Stimulated activated CD8-positive, alpha-beta memory T cell treated with anti-CD3 and anti-CD28 coated beads, Interleukin-12 subunit alpha, Interleukin-12 subunit beta, amount 100 ng/mL, for 1 hour (primary cell): ENCODE data around the gene IGF2BP3.
"Not testable (repeated sequence)": the region's sequence is repeated elsewhere in the genome, so short reads cannot be mapped to it uniquely, and the experiment has no call there.

Experiments used
- DNase-seq: peaks from one replicate; pipeline ENCODE4 v3.0.0-alpha.2; 2020; ENCODE audit warnings: low read depth

Gene IGF2BP3

GRCh38 chr7:23422384-23422783 lies 47.9 kb downstream of the IGF2BP3 start:
- no peak for DNase-seq

DNA sequence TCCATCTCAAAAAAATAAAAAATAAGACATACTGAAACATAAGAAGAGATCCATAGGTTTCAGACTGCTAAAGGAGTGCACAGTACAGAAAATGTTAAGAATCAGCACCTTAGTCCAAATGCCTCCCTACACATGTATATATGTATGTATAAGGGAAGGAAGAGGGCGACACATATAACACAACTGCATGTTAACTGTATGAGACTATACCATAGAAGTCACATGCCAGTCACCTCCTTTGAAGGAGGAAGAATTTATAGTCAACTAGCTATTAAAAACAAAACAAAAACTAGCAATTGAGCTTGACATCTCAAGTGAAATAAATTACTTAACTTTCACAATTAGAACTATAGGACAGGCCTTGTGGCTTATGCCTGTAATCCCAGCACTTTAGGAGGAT lies 50.4 kb downstream of the IGF2BP3 start:
- no peak for DNase-seq

GRCh38 chr7:23419160-23419559 lies 51.1 kb downstream of the IGF2BP3 start:
- DNase-seq: no peak

- DNase-seq: no peak
Measured at GRCh38 chr7:23418046-23418445, 52.2 kb downstream of the IGF2BP3 start.

DNA sequence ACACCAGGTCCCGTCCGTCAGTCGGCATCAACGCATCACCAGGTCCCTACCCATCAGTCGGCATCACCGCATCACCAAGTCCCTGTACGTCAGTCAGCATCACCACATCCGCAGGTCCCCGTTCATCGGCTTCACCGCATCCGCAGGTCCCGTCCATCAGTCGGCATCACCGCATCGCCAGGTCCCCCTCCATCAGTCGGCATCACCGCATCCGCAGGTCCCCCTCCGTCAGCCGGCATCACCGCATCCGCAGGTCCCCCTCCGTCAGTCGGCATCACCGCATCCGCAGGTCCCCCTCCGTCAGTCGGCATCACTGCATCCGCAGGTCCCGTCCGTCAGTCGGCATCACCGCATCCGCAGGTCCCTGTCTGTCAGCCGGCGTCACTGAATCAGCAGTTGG lies 55.1 kb downstream of the IGF2BP3 start:
- DNase-seq: no peak

GRCh38 chr7:23410446-23411183 lies 59.7 kb downstream of the IGF2BP3 start:
- DNase-seq: no peak

GRCh38 chr7:23406564-23406963 lies 63.7 kb downstream of the IGF2BP3 start:
- not testable (repeated sequence) for DNase-seq

DNA sequence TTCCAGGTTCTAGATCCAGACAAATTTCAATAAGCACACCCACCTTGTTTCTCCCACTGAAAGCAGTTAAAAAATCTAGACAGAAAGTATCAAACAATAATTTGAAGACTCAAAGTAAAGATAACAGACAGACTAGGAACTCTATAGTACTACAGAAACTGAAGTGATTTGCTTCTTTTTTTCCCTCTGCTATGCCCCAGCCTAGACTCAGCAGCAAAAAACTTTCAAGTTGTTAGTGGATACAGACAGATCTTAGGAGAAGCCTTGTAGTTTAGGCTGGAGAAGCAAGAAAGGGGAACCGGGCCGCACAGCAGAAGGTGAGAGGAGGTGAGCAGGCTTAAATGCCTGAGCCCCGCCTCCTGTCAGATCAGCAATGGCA lies 65.1 kb downstream of the IGF2BP3 start:
- DNase-seq: no peak

DNA sequence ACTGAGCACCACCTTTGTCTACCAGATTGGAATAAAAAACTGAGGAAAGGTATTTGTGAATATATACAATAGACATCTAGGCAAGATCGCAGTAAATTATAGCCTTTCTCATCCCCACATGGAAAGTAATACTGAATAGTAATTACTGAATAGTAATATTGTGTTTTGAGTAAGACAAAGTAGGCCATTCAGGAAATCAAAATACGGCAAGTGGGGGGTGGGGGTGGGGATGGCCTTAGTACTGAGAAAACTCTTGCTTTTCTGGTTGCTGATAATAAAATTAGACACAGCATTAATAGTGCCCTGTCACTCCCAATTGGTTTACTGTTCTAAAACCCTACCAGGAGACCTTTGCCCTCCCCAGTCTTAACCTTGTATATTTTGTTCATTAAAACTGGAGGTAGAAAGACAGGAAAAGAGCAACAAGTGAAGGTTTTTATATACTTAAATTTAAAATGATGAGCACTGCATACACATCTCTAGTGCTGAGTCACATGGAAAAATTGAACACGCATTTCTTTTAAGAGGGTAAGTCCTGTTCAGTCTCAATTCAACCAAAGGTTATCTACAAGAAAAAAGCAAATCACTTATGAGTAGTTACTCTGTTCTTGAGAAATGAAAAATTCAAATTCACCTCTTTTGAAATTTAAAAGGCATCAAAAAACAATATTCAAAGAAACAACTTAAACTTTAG lies 65.6 kb downstream of the IGF2BP3 start:
- DNase-seq: no peak

DNA sequence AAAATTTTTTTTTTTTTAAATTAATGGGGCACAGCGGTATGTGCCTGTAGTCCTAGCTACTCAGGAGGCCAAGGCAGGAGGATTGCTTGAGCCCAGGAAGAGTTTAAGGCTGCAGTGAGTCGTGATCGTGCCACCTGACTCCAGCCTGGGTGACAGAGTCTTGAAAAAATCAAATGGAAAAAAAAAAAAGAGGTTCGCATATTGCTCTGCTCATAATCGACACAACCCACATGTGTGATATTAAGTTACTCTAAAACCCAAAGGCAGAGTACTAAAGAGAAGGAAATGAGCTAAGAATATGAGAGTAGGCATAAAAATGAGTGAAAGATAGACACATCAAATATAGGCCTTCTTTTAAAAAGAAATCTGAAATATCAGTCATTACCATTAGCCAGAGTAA lies 66.3 kb downstream of the IGF2BP3 start:
- no peak for DNase-seq

DNA sequence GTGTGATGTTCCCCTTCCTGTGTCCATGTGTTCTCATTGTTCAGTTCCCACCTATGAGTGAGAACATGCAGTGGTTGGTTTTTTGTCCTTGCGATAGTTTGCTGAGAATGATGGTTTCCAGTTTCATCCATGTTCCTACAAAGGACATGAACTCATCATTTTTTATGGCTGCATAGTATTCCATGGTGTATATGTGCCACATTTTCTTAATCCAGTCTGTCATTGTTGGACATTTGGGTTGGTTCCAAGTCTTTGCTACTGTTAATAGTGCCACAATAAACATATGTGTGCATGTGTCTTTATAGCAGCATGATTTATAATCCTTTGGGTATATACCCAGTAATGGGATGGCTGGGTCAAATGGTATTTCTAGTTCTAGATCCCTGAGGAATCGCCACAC lies 72.2 kb downstream of the IGF2BP3 start:
- DNase-seq: not testable (repeated sequence)

DNA sequence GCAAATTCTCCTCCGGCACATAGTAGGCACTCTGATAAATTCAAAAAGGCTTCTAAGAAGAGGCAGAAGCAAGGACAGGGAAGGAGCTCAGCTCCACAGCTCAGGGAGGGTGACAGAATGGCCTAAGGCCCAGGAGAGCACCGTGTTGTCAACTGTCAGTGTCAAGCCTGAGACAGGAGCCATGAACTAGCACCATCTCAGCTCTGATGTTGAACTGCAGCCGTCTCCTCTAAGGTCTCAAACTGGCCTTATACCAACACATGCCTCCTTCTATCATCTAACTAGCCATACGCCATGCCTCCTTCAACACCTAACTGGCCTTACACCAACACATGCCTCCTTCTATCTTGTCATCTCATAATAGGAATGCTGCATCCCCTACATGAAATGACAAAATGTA lies 73.0 kb downstream of the IGF2BP3 start:
- DNase-seq: no peak

DNA sequence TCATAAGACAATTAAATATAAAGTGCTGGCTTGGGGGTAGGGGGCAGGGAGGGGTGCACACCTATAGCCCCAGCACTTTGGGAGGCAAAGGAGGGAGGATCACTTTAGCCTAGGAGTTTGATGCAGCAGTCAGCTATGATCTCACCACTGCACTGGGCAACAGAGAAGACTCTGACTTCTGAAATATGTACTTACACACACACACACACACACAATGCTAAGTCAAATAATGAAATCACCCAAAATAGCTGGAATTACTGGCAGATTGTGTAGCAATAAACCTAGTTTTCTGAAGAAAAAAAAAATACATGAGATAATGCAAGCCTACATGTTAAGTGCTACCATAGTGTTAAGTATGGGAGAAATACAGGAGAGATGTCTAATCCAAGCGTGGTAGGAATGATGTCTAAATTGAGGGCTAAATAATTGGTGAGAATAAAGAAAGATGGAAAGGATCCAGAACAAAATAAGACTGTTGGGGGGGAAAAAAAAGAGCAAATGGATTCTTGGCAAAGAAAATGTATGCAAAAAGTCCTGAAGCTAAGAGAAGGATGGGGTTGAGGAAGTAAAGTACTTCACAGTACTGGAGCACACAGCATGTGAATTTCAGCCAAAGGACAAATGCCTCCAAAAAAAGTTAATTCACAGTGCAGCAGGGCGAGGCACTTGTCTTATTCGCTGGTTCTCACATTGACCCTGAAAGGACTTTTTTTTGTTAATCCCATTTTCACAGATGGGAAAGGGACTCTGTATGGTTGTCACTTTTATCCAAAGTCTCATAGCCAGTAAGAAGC lies 73.9 kb downstream of the IGF2BP3 start:
- DNase-seq: no peak

DNA sequence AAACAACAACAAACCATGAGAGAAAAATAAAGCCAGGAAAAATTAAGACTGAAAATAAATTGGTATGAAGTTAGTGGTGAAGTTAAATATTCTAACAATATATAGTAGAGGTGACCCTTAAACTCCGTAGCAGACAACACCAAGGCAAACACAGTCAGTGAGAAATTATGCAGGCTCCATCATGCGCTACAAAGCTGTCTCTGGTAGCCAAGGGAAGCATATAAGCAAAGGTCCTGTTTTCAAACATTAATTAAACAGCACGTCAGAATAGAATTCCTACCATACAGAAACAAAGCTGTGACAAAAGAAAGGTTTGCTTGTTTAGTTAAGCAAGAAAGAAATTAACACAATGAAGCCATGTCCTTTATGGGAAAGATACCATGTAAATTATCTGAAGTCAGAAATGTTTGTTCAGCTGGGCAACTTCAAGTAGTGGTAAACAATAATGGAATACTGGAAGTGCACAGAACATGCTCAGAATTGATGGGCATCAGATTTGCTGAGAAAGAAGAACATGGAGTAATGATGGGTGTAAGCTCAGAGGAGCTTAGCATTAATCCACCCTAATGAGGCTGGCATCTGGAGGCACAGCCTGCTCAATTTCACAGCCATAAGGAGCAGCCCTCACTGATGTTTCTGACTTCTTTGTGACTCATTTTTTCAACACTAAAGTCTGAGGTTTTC lies 75.7 kb downstream of the IGF2BP3 start:
- no peak for DNase-seq

GRCh38 chr7:23393636-23394035 lies 76.7 kb downstream of the IGF2BP3 start:
- DNase-seq: no peak

DNA sequence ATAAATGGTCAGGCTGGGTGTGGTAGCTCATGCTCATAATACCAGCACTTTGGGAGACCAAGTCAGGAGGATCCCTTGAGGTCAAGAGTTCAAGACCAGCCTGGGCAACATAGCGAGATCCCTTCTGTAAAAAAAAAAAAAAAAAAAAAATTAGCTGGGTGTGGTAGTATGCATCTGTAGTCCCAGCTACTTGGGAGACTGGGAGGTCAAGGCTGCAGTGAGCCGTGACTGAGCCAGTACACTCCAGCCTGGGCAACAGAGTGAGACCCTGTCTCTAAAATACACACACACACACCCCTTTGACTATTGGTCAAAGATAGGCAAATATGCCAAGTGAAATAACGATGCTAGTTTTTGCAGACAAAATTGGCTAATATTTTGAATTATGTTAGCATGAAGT lies 80.6 kb downstream of the IGF2BP3 start:
- DNase-seq: no peak

DNA sequence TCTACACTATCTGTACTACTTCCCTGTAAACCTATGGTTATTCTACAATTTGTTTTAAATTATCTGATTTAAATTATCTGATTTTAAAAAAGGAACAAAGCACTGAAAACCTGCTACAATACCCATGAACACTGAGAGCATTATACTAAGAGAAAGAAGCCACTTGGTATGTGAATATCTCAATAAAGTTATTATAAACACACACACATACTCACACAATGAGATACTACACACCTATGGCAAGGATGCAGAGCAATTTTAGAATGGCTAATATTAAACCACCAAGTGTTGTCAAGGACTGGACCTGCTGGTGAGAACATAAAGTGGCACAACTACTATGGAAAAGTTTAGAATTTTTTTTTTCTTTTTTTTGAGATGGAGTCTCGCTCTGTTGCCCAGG lies 82.7 kb downstream of the IGF2BP3 start:
- no peak for DNase-seq

GRCh38 chr7:23385140-23385539 lies 85.2 kb downstream of the IGF2BP3 start:
- DNase-seq: no peak

DNA sequence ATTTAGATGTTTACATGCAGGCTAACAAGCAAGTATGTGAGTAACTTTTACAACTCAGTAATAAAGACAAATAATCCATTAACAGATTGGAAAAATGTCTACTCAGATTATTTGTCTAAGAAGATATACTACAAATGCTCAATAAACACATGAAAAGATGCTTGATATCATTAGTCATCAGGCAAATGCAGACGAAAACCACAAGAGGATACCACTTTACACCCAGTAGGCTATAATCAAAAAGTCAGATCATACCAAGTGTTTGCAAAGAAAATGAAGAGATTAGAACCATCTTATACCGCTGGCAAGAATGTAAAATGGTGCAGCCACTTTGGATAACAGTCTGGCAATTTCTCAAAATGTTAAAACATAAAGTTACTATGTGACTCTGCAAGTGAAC lies 87.1 kb downstream of the IGF2BP3 start:
- no peak for DNase-seq

GRCh38 chr7:23380961-23381360 lies 89.3 kb downstream of the IGF2BP3 start:
- DNase-seq: no peak

- no peak for DNase-seq
Measured at GRCh38 chr7:23380556-23380955, 89.7 kb downstream of the IGF2BP3 start.

GRCh38 chr7:23378996-23379395 lies 91.3 kb downstream of the IGF2BP3 start:
- DNase-seq: no peak
